SK-N-SH treated with all-trans-retinoic acid at 6 μM for 48 hours (cell line): ENCODE results near the gene HES3.

ENCODE experiments used
- ATAC-seq: fragments of 200-7000 bp; cut with Tn5 transposase; 3 replicates; pipeline ENCODE4 v1.9.1; 2020; ENCODE audit warnings: mild to moderate bottlenecking, moderate library complexity
- ARNTL ChIP-seq: fragments of 450-650 bp; formaldehyde crosslinking; IDR thresholded peaks from 2 replicates; pipeline ENCODE4 v1.5.0; 2020; ENCODE audit warnings: low read depth, mild to moderate bottlenecking, moderate library complexity, borderline replicate concordance
- BACH2 ChIP-seq: fragments of 250-450 bp; sonication (Bioruptor Pico); IDR thresholded peaks from 2 replicates; pipeline ENCODE4 v1.9.0; 2021; ENCODE audit warnings: mild to moderate bottlenecking, borderline replicate concordance
- CREB5 ChIP-seq: fragments of 250-450 bp; sonication (Bioruptor Pico); IDR thresholded peaks from 2 replicates; pipeline ENCODE4 v1.5.1; 2020; ENCODE audit warnings: low read depth, mild to moderate bottlenecking, moderate library complexity
- CSDC2 ChIP-seq: fragments of 250-450 bp; sonication (Bioruptor Pico); IDR thresholded peaks from 2 replicates; pipeline ENCODE4 v1.5.0; 2020; ENCODE audit warnings: mild to moderate bottlenecking, moderate library complexity
- CSRNP3 ChIP-seq: fragments of 250-450 bp; sonication (Bioruptor Pico); IDR thresholded peaks from 2 replicates; pipeline ENCODE4 v1.5.1; 2021; ENCODE audit warnings: mild to moderate bottlenecking, moderate library complexity
- ESRRG ChIP-seq: fragments of 250-450 bp; sonication (Bioruptor Pico); IDR thresholded peaks from 2 replicates; pipeline ENCODE4 v1.6.1; 2021; ENCODE audit warnings: mild to moderate bottlenecking
- GLIS3 ChIP-seq: fragments of 250-450 bp; sonication (Bioruptor Pico); IDR thresholded peaks from 2 replicates; pipeline ENCODE4 v1.5.0; 2020; ENCODE audit warnings: mild to moderate bottlenecking, moderate library complexity
- ISL1 ChIP-seq: fragments of 250-450 bp; sonication (Bioruptor Pico); IDR thresholded peaks from 2 replicates; pipeline ENCODE4 v2.1.2; 2022; ENCODE audit warnings: mild to moderate bottlenecking, moderate library complexity
- OSR1 ChIP-seq: fragments of 250-450 bp; sonication (Bioruptor Pico); IDR thresholded peaks from 2 replicates; pipeline ENCODE4 v1.8.0; 2022; ENCODE audit warnings: moderate library complexity, mild to moderate bottlenecking, inconsistent platforms
- PATZ1 ChIP-seq: fragments of 250-450 bp; sonication (Bioruptor Pico); IDR thresholded peaks from 2 replicates; pipeline ENCODE4 v1.8.0; 2020; ENCODE audit warnings: mild to moderate bottlenecking, moderate library complexity, borderline replicate concordance
- POU6F1 ChIP-seq: fragments of 250-450 bp; sonication (Bioruptor Pico); IDR thresholded peaks from 2 replicates; pipeline ENCODE4 v1.8.0; 2021; ENCODE audit warnings: low read depth, mild to moderate bottlenecking, moderate library complexity, borderline replicate concordance
- PPARA ChIP-seq: fragments of 250-450 bp; sonication (Bioruptor Pico); IDR thresholded peaks from 2 replicates; pipeline ENCODE4 v1.5.0; 2020; ENCODE audit warnings: mild to moderate bottlenecking, borderline replicate concordance
- RARB ChIP-seq: fragments of 250-450 bp; sonication (Bioruptor Pico); IDR thresholded peaks from 2 replicates; pipeline ENCODE4 v1.8.0; 2021; ENCODE audit warnings: mild to moderate bottlenecking, moderate library complexity
- SNAI2 ChIP-seq: fragments of 250-450 bp; sonication (Bioruptor Pico); IDR thresholded peaks from 2 replicates; pipeline ENCODE4 v1.5.0; 2020; ENCODE audit warnings: mild to moderate bottlenecking, moderate library complexity
- TCF4 ChIP-seq: fragments of 250-450 bp; sonication (Bioruptor Pico); IDR thresholded peaks from 2 replicates; pipeline ENCODE4 v1.8.0; 2021; ENCODE audit warnings: mild to moderate bottlenecking, moderate library complexity, borderline replicate concordance
- TOX ChIP-seq: fragments of 250-450 bp; sonication (Bioruptor Pico); IDR thresholded peaks from 2 replicates; pipeline ENCODE4 v1.8.0; 2021; ENCODE audit warnings: mild to moderate bottlenecking, moderate library complexity, borderline replicate concordance
- TSHZ2 ChIP-seq: fragments of 250-450 bp; sonication (Bioruptor Pico); IDR thresholded peaks from 2 replicates; pipeline ENCODE4 v1.5.0; 2020; ENCODE audit warnings: mild to moderate bottlenecking, moderate library complexity
- ZC3H10 ChIP-seq: fragments of 250-450 bp; sonication (Bioruptor Pico); IDR thresholded peaks from 2 replicates; pipeline ENCODE4 v1.5.1; 2021; ENCODE audit warnings: mild to moderate bottlenecking, moderate library complexity
- ZFP3 ChIP-seq: fragments of 250-450 bp; sonication (Bioruptor Pico); IDR thresholded peaks from 2 replicates; pipeline ENCODE4 v1.5.0; 2020; ENCODE audit warnings: mild to moderate bottlenecking, moderate library complexity
- ZFP30 ChIP-seq: fragments of 450-650 bp; formaldehyde crosslinking; IDR thresholded peaks from 2 replicates; pipeline ENCODE4 v1.5.0; 2022; ENCODE audit warnings: mild to moderate bottlenecking, moderate library complexity
- ZNF565 ChIP-seq: fragments of 450-650 bp; formaldehyde crosslinking; conservative IDR thresholded peaks from 2 replicates; pipeline ENCODE4 v1.5.0; 2020; ENCODE audit warnings: low read depth, mild to moderate bottlenecking, moderate library complexity
- ZNF70 ChIP-seq: fragments of 450-650 bp; formaldehyde crosslinking; IDR thresholded peaks from 2 replicates; pipeline ENCODE4 v1.5.0; 2020; ENCODE audit warnings: mild to moderate bottlenecking, moderate library complexity
- ZNF8 ChIP-seq: fragments of 450-650 bp; formaldehyde crosslinking; IDR thresholded peaks from 2 replicates; pipeline ENCODE4 v1.5.0; 2020; ENCODE audit warnings: mild to moderate bottlenecking, moderate library complexity

Gene HES3

GRCh38 chr1:6286266-6286665 lies 42.3 kb downstream of the HES3 start:
- ATAC-seq, result no peak
- TF ChIP-seq RARB (CRISPR knock-in tag) (no peak), CSDC2 (CRISPR knock-in tag) (no peak), PATZ1 (no peak), TCF4 (CRISPR knock-in tag) (no peak), ZNF8 (CRISPR knock-in tag) (no peak), CSRNP3 (no peak), ARNTL (no peak), ZNF70 (no peak), ZFP30 (CRISPR knock-in tag) (no peak), BACH2 (CRISPR knock-in tag) (no peak), ZFP3 (CRISPR knock-in tag) (no peak), PPARA (CRISPR knock-in tag) (no peak), ZNF565 (CRISPR knock-in tag) (no peak), CREB5 (CRISPR knock-in tag) (no peak), ESRRG (CRISPR knock-in tag) (no peak), TSHZ2 (no peak), POU6F1 (CRISPR knock-in tag) (no peak)
- TF ChIP-seq, all 23 proteins: peak for 0

- TF ChIP-seq BACH2 (CRISPR knock-in tag), result no peak
- no peak for TF ChIP-seq CSDC2 (CRISPR knock-in tag)
- no peak for TF ChIP-seq ZFP30 (CRISPR knock-in tag)
- TF ChIP-seq ISL1 (CRISPR knock-in tag), result no peak
- TF ChIP-seq ESRRG (CRISPR knock-in tag), result no peak
- no peak for TF ChIP-seq ARNTL
- TF ChIP-seq TOX (CRISPR knock-in tag), result no peak
- no peak for TF ChIP-seq SNAI2 (CRISPR knock-in tag)
- TF ChIP-seq OSR1 (CRISPR knock-in tag), result no peak
- no peak for TF ChIP-seq GLIS3 (CRISPR knock-in tag)
- no peak for TF ChIP-seq ZC3H10 (CRISPR knock-in tag)
- no peak for TF ChIP-seq CREB5 (CRISPR knock-in tag)
- TF ChIP-seq ZNF565 (CRISPR knock-in tag), result no peak
- no peak for TF ChIP-seq ZNF8 (CRISPR knock-in tag)
- TF ChIP-seq POU6F1 (CRISPR knock-in tag), result no peak
- no peak for ATAC-seq
These were observed 43.0 kb downstream of the HES3 start for GRCh38 chr1:6287029-6287428.
